ENCODE measurements around the gene SYT9.
"Not testable (repeated sequence)": the region's sequence is repeated elsewhere in the genome, so short reads cannot be mapped to it uniquely, and the experiment has no call there.

SYT9 gene

DNA sequence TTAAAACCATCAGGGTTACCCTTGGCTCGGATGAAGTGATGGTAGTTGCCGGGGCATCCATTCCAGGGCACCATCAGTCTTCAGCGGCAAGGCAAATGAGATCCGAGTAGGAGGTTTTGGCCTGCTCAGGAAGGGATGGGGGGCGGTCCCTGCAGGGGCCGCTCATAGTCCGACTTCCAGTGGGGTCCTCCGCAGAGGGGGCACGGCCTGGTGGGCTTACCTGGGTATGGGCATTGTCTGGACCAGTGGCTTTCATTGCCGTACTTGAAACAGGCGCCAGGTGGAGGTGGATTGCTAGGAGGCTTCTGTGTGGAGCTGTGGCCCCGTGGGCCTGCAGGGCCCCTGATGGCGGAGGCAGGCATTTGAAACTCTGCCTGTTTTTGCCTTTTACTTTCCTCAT lies 266.0 kb downstream of the SYT9 start:
- H3K27ac ChIP-seq, H3K4me3 ChIP-seq: not testable (repeated sequence)

Measured in skin epidermis (tissue), 12 donors.